Activated T-helper 1 cell treated with anti-CD3 and anti-CD28 coated beads, Interleukin-2, amount 50 U/mL, for 16 hours (primary cell): ENCODE measurements around the gene ATXN7.

Source experiments
- DNase-seq, 2 donors: peaks; one replicate each; pipeline ENCODE4 v3.0.0-alpha.2; 2020; ENCODE audit warnings: low read depth in 1 of 2, low spot score in 1 of 2

The ATXN7 gene

DNA sequence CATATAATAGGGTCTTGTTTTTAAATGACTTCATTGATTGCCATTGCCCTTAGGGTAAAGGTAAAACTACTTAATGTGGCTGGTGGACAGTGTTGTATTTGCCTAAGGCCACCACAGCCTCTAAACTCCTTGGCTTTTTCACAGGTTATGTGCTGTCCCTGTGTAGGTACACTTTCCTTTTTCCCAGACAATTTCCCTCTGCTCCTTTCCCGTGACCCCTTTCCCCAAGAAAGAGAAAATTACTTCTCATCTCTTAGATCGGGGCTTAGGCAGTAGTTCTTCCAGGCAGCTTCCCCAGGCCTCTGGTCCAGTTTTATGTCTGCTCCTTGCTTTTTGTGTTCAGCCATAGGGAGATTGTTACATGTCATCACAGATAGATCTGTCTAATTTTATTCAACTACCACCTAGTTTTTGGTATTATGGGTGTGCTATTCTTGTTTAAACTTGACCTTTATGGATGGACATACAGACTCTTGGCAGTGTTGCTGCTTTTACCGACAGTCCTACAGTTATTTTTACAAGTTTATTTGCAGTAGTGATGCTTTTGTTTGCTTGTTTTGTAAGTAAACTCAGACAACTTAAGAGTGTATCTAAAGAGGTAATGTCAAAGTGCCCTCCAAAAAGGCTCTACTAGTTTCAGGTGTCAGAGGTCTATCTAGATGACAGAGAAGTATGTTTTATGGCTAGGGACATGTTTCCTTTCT is 69.0 kb downstream of the ATXN7 start:
- DNase-seq, result no peak

GRCh38 chr3:63933459-63933858 is 69.8 kb downstream of the ATXN7 start:
- DNase-seq, result no peak

- no peak for DNase-seq
Measured at GRCh38 chr3:63934041-63934866, 70.6 kb downstream of the ATXN7 start.

DNA sequence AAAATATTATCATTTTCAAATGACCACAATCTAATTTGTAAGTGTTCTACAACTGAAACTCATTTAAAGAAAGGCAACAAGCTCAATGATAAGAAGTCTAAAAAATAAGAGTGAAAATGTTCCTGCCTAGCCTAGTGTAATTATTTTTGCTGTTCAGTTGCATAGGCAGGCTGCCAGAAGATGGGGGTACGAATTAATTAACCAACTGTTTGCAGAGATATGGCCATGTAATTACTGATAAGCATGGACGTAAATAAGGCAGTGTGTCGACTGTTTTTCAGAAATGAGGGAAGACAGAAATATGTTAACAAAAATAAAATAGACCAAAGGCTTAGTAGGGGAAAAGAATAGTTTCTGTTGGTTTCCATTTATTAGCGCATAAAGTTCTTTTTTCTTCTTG is 73.3 kb downstream of the ATXN7 start:
- DNase-seq, result no peak

GRCh38 chr3:63937661-63938651 is 74.3 kb downstream of the ATXN7 start:
- no peak for DNase-seq

GRCh38 chr3:63940389-63940757 is 76.7 kb downstream of the ATXN7 start:
- no peak for DNase-seq

GRCh38 chr3:63942528-63942927 is 78.9 kb downstream of the ATXN7 start:
- DNase-seq, result no peak

DNA sequence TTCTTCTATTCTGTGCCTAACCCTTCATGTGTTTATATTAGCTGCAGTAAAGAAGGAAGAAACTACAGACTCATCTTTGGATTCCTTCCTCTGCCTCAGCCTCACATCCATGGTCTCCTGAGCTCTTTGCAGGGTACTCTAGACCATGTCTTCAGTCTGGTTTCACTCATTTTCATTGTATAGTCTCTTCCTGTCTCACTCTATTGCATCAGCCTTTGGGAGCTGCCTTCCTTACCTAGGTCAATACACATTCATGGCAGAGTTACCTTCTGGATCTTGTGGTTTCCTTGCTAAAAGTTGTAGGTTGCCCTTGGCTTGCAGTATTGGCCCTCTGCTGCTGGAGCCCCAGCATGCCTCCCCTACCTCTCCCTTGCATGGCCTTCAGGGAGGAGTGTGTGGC is 80.0 kb downstream of the ATXN7 start:
- no peak for DNase-seq

- DNase-seq, result no peak
Measured at GRCh38 chr3:63945558-63946096, 82.0 kb downstream of the ATXN7 start.

DNA sequence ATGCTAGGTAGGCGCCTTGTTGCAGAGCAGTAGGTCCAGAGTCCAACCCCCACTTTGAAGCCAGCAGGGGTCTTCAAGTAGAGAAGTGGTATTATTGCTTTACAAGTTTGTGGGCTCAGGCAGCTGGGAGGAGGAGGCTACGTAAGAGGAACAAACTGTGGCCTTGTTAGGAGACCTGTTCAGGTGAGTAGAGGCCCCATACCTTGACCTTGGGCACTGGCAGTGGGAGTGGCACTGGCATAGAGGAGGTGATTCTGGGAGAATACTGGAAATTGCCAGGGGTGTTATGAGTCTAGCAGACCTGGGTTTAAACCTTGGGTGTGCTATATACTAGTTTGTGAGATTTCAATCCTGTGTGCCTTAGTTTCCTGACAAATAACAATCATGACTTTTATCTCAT is 83.1 kb downstream of the ATXN7 start:
- DNase-seq, result no peak

- DNase-seq, result no peak
Measured at GRCh38 chr3:63947594-63947993, 83.9 kb downstream of the ATXN7 start.

- no peak for DNase-seq
Measured at GRCh38 chr3:63949005-63949404, 85.3 kb downstream of the ATXN7 start.

- no peak for DNase-seq
Measured at GRCh38 chr3:63950698-63951097, 87.0 kb downstream of the ATXN7 start.

GRCh38 chr3:63951492-63952247 is 88.0 kb downstream of the ATXN7 start:
- DNase-seq, result no peak

- no peak for DNase-seq
Measured at GRCh38 chr3:63952248-63952594, 88.6 kb downstream of the ATXN7 start.

DNA sequence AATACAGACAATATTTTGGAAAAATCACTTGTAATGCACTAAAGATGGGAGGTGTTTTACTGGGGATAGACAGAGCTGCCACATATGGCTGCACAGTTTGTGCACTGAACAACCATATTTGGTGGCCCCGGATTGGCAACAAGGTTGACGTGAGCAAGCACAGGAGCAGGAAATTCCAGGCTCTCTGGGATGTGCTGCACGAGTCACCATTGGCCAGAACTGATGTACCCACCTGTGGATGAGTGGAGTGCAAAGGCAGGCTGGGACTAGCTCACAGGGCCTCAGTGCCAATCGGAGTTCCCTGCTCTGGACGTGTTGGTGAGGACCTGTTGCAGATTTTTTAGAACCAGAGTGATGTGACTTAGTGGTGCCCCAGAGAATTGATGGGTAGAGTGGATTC is 90.5 kb downstream of the ATXN7 start:
- no peak for DNase-seq

GRCh38 chr3:63955036-63955650 is 91.5 kb downstream of the ATXN7 start:
- DNase-seq, result no peak

- no peak for DNase-seq
Measured at GRCh38 chr3:63955830-63956545, 92.3 kb downstream of the ATXN7 start.

- no peak for DNase-seq
Measured at GRCh38 chr3:63959146-63959545, 95.5 kb downstream of the ATXN7 start.
